HG02623 (cell line): ENCODE data around the gene ALDH4A1.

ENCODE experiments used
- ATAC-seq: cut with Tn5 transposase; IDR thresholded peaks from one replicate; pipeline ENCODE4 v1.9.1; 2021; ENCODE audit warnings: moderate library complexity; ENCODE audit not compliant: unreplicated experiment

Gene ALDH4A1

GRCh38 chr1:18902523-18903290 is at the start of gene ALDH4A1:
Gene ALDH4A1, minus strand, starts transcription at chr1:18902555. Its CDS starts 32 bp downstream, at chr1:18902523.
- ATAC-seq, result peak; percentile 94

- peak; percentile 33 for ATAC-seq
Observed at GRCh38 chr1:18951818-18952391, 49.5 kb upstream of the ALDH4A1 start.

GRCh38 chr1:18951416-18951815 is 49.1 kb upstream of the ALDH4A1 start:
- no peak for ATAC-seq

- no peak for ATAC-seq
Observed at GRCh38 chr1:18950401-18951026, 48.2 kb upstream of the ALDH4A1 start.

- no peak for ATAC-seq
Observed at GRCh38 chr1:18949686-18950400, 47.5 kb upstream of the ALDH4A1 start.

GRCh38 chr1:18948913-18949685 is 46.7 kb upstream of the ALDH4A1 start:
- no peak for ATAC-seq

GRCh38 chr1:18948048-18948912 is 45.9 kb upstream of the ALDH4A1 start:
- no peak for ATAC-seq

GRCh38 chr1:18947570-18947969 is 45.2 kb upstream of the ALDH4A1 start:
- no peak for ATAC-seq

GRCh38 chr1:18946550-18947381 is 44.4 kb upstream of the ALDH4A1 start:
- ATAC-seq, result no peak

GRCh38 chr1:18945401-18945849 is 43.1 kb upstream of the ALDH4A1 start:
- no peak for ATAC-seq

- no peak for ATAC-seq
Observed at GRCh38 chr1:18944810-18945209, 42.5 kb upstream of the ALDH4A1 start.

- ATAC-seq, result no peak
Observed at GRCh38 chr1:18943914-18944572, 41.7 kb upstream of the ALDH4A1 start.

GRCh38 chr1:18943162-18943561 is 40.8 kb upstream of the ALDH4A1 start:
- ATAC-seq, result no peak

GRCh38 chr1:18942340-18942739 is 40.0 kb upstream of the ALDH4A1 start:
- ATAC-seq, result no peak

- no peak for ATAC-seq
Observed at GRCh38 chr1:18941221-18942141, 39.1 kb upstream of the ALDH4A1 start.

GRCh38 chr1:18940303-18941020 is 38.1 kb upstream of the ALDH4A1 start:
- no peak for ATAC-seq
